Activated gamma-delta T cell treated with Interleukin-2 at 50 U/mL for 16 hours (primary cell): ENCODE results near the gene NDUFA1.
A peak's percentile ranks its signal among the peaks of the same experiment; 100 is the strongest.
"Not testable (repeated sequence)": the region's sequence is repeated elsewhere in the genome, so short reads cannot be mapped to it uniquely, and the experiment has no call there.

Experiments
- DNase-seq: peaks from one replicate; pipeline ENCODE4 v3.0.0-alpha.2; 2020

Gene NDUFA1

DNA sequence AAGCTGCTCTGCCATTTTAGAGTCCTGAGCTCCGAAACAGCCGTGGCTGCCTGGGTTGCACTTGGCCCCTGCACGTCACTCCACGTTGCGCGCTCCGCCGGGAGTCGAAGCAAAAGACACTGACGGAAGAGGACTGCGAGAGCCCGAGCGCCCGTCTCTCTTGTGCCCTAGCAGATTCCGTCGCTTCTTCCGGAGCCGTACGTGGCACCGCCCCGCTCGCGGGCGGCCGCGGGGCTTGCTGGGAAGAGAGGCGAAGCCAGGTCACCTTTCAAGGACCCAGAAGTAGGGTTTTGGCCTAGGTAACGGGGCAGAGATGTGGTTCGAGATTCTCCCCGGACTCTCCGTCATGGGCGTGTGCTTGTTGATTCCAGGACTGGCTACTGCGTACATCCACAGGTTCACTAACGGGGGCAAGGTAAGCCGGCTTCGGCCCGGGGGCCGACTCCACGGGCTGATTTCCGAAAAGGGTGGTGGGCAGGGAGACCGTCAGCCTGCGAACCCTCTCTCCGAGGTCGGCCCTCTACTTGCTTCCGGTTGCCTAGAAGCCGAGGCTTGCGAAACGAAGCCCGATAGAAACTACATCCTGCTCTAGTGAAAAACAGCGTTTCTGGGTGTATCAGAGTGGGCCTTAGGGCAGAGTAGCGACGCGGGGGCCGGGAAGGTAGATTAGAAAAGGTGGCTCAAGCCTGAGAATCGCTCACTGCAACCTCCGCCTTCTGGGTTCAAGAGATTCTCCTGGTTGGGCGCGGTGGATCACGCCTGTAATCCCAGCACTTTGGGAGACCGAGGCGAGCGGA lies at the start of gene NDUFA1, which contains the start of gene RNF113A:
Gene NDUFA1 (plus strand): TSS at position 234 of the 797 bp plus-strand sequence. CDS start 80 bp downstream, at position 314.
Gene RNF113A (minus strand): TSS at position 135 of the 797 bp plus-strand sequence. CDS start 120 bp downstream, at position 15.
- DNase-seq: peak; percentile 76

GRCh38 chrX:119824221-119824620 lies 47.4 kb upstream of the NDUFA1 start:
- DNase-seq: not testable (repeated sequence)

- DNase-seq: no peak
Observed at GRCh38 chrX:119826399-119826959, 45.2 kb upstream of the NDUFA1 start.

- DNase-seq: no peak
Observed at GRCh38 chrX:119828446-119828845, 43.2 kb upstream of the NDUFA1 start.

GRCh38 chrX:119833905-119834304 lies 37.7 kb upstream of the NDUFA1 start:
- no peak for DNase-seq

DNA sequence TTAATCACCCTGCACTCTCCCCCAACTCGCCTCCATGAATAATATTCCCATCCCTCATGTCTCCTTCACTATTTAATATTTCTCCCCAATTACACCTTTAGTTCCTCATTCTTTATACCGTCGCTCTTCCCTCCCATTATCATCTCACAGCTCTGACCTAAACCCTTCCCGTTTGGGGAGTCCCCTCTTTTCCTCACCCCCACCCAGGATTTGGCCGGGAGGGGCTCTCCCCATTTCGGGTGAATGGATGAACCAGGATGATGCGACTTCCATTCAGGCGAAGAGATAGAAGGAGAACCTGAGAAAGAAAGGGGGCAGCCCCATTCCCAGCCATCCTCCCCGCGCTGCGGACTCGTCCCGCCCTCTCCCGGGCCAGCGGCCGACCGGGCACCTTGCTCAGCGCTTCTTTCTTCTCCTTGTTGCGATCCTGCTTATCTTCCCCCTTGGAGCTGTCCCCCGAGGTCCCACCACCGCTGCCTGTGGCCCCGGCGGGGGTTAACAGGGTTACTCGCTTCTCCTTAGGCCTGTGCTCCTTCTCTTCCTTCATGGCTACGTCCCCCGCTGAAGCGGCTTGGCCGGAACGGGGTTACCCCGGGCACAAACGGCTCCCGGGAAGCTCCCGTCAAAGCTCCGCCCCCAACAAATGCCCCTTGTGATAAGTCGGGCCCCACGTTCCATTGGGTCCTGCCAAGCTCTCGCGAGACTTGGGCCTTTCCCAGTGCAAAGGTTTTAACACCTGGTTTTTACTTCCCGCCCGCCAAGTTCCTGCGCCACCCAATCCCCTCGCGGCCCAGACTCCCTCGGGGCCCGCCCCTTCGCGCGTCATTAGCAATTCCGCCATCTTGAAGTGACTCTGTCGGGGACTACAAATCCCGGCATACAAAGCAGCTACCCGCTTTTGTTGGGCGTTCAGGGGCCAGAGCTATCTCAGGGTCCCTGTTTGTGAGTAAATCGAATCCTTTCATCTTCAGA lies 19.0 kb upstream of the NDUFA1 start, which contains the start of gene UPF3B:
Gene UPF3B (minus strand): TSS at position 582 of the 972 bp plus-strand sequence. CDS start 35 bp downstream, at position 547.
- DNase-seq: peak; percentile 90

- DNase-seq: no peak
Observed at GRCh38 chrX:119853444-119853843, 18.2 kb upstream of the NDUFA1 start.

DNA sequence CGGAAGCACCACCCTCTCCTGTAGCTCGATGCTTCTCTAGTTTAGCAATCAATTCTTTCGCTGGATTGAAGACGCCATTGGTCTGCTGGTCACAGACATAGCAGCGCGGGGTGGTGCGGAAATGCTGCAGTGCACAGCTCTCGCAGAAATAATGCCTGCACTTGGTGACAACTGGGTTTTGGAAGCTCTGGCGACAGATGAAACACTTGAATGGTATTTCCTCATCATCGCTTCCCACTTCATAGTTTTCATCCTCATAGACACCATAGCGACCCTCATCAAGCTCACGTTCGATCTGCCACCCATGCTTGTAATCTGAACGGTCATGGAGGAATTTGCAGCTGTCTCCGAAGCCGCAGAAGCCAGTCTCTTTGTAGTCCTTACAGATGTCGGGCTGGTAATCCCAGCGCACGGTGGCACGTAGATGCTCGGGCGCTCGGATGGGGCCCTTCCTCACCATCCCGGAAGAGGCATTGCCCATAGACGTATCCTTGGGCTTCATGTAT lies 953 bp upstream of the NDUFA1 start:
- DNase-seq: peak; percentile 18

DNA sequence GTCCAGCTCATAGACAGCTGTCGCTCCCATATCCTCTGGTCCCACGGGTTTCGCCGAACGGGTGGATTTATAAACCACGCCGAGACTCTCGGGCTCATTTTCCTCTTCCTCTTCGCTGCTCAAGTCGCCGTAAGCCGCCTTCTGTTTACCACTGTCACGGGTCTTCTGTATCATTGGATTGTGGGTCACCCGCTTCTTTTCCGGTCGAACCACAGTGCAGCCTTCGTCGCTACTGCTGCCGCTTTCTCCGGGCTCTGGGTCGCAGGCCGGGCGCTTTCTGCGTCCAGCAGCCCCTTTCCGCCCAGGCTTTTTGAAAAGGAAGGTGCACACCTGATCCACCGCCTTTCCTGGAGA lies 410 bp upstream of the NDUFA1 start:
- no peak for DNase-seq

GRCh38 chrX:119878740-119879139 lies 7.1 kb downstream of the NDUFA1 start:
- DNase-seq: no peak

GRCh38 chrX:119880076-119880475 lies 8.4 kb downstream of the NDUFA1 start:
- DNase-seq: no peak

GRCh38 chrX:119880552-119881437 lies 9.2 kb downstream of the NDUFA1 start:
- no peak for DNase-seq

DNA sequence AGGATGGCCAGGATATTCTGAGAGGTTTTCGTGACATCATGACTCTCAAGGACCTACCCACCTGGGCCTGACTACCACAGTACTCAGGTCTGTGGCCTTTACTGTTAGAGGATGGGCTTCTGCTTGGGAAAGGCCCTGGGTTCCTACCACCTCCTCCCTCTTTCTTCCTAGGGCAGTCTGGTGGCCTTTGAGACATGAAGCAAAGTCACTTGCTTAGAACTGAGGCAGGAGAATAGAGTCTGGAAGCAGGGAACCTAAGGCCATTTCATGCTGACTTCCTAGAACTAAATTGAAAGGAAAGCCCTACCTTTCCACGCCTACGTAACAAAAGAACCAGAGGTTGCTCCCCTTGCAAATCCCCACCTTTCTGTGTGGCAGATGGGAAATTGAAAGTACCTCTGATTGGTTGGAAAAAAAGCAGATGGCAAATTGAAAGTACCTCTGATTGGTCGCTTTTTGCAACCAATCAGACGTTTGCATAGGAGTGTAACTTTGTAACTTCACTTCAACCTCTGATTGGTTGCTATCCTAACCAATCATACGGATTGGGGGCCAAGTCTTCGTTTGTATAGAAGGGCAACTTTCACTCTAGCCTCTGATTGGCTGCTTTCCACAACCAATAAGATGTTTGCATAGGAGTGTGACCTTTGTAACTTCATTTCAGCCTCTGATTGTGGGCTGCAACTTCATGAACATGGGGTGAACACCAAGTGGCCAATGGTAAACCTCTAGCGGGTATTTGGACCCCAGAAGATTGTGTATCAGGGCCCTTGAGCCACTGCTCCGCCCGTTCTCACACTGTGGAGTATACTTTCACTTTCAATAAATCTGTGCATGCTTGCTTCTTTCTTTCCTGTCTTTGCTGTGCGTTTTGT lies 14.2 kb downstream of the NDUFA1 start:
- DNase-seq: no peak

- DNase-seq: peak; percentile 34
Observed at GRCh38 chrX:119887721-119888425, 16.2 kb downstream of the NDUFA1 start.

GRCh38 chrX:119890626-119891025 lies 19.0 kb downstream of the NDUFA1 start:
- DNase-seq: not testable (repeated sequence)

- DNase-seq: not testable (repeated sequence)
Observed at GRCh38 chrX:119891961-119892692, 20.5 kb downstream of the NDUFA1 start.

- DNase-seq: no peak
Observed at GRCh38 chrX:119895843-119896326, 24.3 kb downstream of the NDUFA1 start, which contains the start of gene AKAP14. AKAP14 (plus strand) TSS chrX:119895893; CDS start chrX:119903224, 7,331 bp downstream.

DNA sequence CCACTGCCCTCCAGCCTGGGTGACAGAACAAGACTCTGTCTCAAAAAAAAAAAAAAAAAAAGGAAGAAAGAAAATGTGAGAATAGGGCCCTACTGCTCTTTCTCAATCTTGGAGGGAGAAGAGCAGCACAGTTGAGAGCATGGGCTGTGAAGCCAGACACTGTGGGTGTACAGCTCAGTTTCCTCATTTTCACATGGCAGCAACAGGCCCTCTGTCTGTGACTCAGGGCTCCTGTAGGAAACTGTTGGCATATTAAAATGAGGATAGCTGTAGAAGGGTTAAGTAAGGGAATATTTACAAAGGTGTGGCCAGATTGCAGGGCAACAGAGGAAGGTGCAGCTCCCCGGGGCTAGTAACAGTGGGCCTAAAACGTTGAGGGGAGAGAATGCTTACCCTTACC lies 27.5 kb downstream of the NDUFA1 start:
- DNase-seq: no peak

GRCh38 chrX:119900976-119901375 lies 29.3 kb downstream of the NDUFA1 start:
- DNase-seq: no peak
